OCI-LY7 (cell line): ENCODE data around the gene G6PC3.

ENCODE experiments used
- CTCF ChIP-seq: fragments of 200-600 bp; sonication (generic); conservative IDR thresholded peaks from 2 replicates; pipeline ENCODE4 v1.5.1; 2014; ENCODE audit warnings: mild to moderate bottlenecking, antibody characterized with exemption, low read length, moderate library complexity, mixed read lengths
- EZH2phosphoT487 ChIP-seq: fragments of 200-600 bp; sonication (generic); IDR thresholded peaks from 2 replicates; pipeline ENCODE4 v1.6.1; 2018; ENCODE audit warnings: low read depth, borderline replicate concordance, mild to moderate bottlenecking, mixed run types, antibody characterized with exemption, low read length, moderate library complexity, mixed read lengths

- 0 out of 2 replicates have a peak, but pooled peaks have one; percentile 36 for TF ChIP-seq CTCF
- no peak for TF ChIP-seq EZH2phosphoT487
Observed at GRCh38 chr17:44102849-44103622, 32.5 kb downstream of the G6PC3 start.
